Heart left ventricle (tissue), 16 donors: Measurements from ENCODE around the gene IFI27L2. TPM values are rescaled to one million over a fixed set of nuclear protein-coding genes. Genes with fewer than 3 reads are reported as not detected.

Experiments used
- ATAC-seq, 4 donors: fragments of 200-7000 bp; cut with Tn5 transposase; one replicate each; pipeline ENCODE4 v1.9.1; 2020 to 2022; ENCODE audit warnings: moderate library complexity in 4 of 4, mild to moderate bottlenecking in 3 of 4, moderate number of reproducible peaks in 1 of 4
- DNase-seq, 5 donors: peaks; one replicate each; pipeline ENCODE4 v3.0.0-alpha.2; 2020
- H3K27ac ChIP-seq, 12 donors: fragments of 200-600 bp; sonication (generic) in 4 of 12; one replicate each; pipeline versions ENCODE4 v1.5.0 to v1.8.0; 2016 to 2022; ENCODE audit warnings: mild to moderate bottlenecking in 2 of 12
- H3K27me3 ChIP-seq, 9 donors: fragments of 200-600 bp; sonication (generic) in 2 of 9; one replicate each; pipeline versions ENCODE4 v1.5.1 to v1.8.0; 2016 to 2022; ENCODE audit warnings: mild to moderate bottlenecking in 3 of 9
- H3K36me3 ChIP-seq, 9 donors: fragments of 200-600 bp; sonication (generic) in 2 of 9; one replicate each; pipeline versions ENCODE4 v1.5.0 to v1.8.0; 2018 to 2022; ENCODE audit warnings: mild to moderate bottlenecking in 2 of 9
- H3K4me1 ChIP-seq, 12 donors: fragments of 200-600 bp; sonication (generic) in 4 of 12; one replicate each; pipeline versions ENCODE4 v1.5.0 to v1.8.0; 2016 to 2022; ENCODE audit warnings: mild to moderate bottlenecking in 3 of 12
- H3K4me3 ChIP-seq, 12 donors: fragments of 200-600 bp; sonication (generic) in 4 of 12; one replicate each; pipeline versions ENCODE4 v1.5.0 to v1.8.0; 2017 to 2022; ENCODE audit warnings: mild to moderate bottlenecking in 9 of 12, moderate library complexity in 4 of 12
- H3K9me3 ChIP-seq, 12 donors: fragments of 200-600 bp; sonication (generic) in 4 of 12; one replicate each; pipeline versions ENCODE4 v1.5.0 to v1.8.0; 2016 to 2022; ENCODE audit warnings: mild to moderate bottlenecking in 1 of 12
- CTCF ChIP-seq, 12 donors: fragments of 200-600 bp; sonication (generic) in 4 of 12; IDR thresholded peaks; one replicate each; pipeline versions ENCODE4 v1.5.0 to v1.8.0; 2018 to 2022; ENCODE audit warnings: antibody characterized with exemption in 12 of 12, mild to moderate bottlenecking in 5 of 12
- POLR2A ChIP-seq, 2 donors: fragments of 450-650 bp; IDR thresholded peaks; one replicate each; pipeline ENCODE4 v1.6.1; 2017; ENCODE audit warnings: antibody characterized with exemption in 2 of 2, mild to moderate bottlenecking in 2 of 2, moderate library complexity in 2 of 2
- WGBS, 4 donors: extraction: QIAGEN DNeasy Blood & Tissue Kit in 2 of 4; methylation state at CpG; one replicate each; pipeline versions ENCODE4 v1.1.5 to v1.1.7; 2013 to 2018; 5-methylcytosine and 5-hydroxymethylcytosine counted together
- intact Hi-C, 10 donors: fragments of 100-400 bp; cut with DNase I; formaldehyde crosslinking; loops; one replicate each; pipeline versions ENCODE4 v1.11.1 to v1.14.2; 2022
- polyA plus RNA-seq, 2 donors: library from polyadenylated mRNA; stranded (reverse); fragments of 200-250 nt; gene quantifications; one replicate each; pipeline ENCODE4 v1.2.3, GENCODE V29; 2013
- total RNA-seq, 9 donors: library from RNA; depleted of rRNA in 2 of 9; stranded (reverse); fragments of >200 nt in 2 of 9; fragmentation: NEBNext Ultra II Directional in 3 of 9; extraction: Animal tissue kit (Norgen Biotek cat#: 25700) in 3 of 9; gene quantifications; one replicate each; pipeline versions ENCODE4 v1.1.0 to v1.2.4, GENCODE V29; 2016 to 2023
- donor health status: ischemic (EF 13 %, LVEDD 7.1; RV severe dilation, severe dysfunction).
- donor health status: healthy with polysubstance abuse.
- donor health status: DM: no; HTN: yes; CAD: no.
- donor health status: DM: no; HTN: no; CAD: no.
- donor health status: ischemic (EF 25% LVEDD 6.9; RV normal size, moderate dysfunction).
- donor health status: ischemic (EF 25% LVEDD 5.7; RV mildly dilated, moderate dysfunction).
- donor health status: healthy.
- donor health status: DM: yes; HTN: yes; CAD: no.
- donor health status: ischemic (EF 35%, LVEDD 5.7; RV mildly dilated, moderate dysfunction).
- donor health status: nonischemic (EF 11% LVEDD 7.7; RV severe dilation, severe dysfunction).
- donor health status: DM: yes; HTN: yes; CAD: no.
- donor health status: PGD.
- donor health status: ischemic (EF 29% LVEDD 5.4; RV normal size, mild dysfunction).
- donor health status: nonischemic (EF 23%, LVEDD 6.1; RV moderate dilation, normal function).

The IFI27L2 gene
- total and polyA plus RNA-seq, 11 donors = 44.8 to 102 (median 61.8) TPM

- Histone ChIP-seq H3K9me3 (no peaks in the 10 kb centered on the region), H3K4me1 (no peaks in the 10 kb centered on the region), H3K4me3 (no peak overlapping the region), H3K27me3 (peaks cover 0 to 3% (median 0%) of the 10 kb centered on the region in 9 donors), H3K27ac (no peak overlapping the region), H3K36me3 (no peaks in the 10 kb centered on the region)
- intact Hi-C loops = no loop called here
- ATAC-seq (no peak), DNase-seq (no peak)
- TF ChIP-seq CTCF (IDR thresholded peaks at IDR 0.05) (no peak), POLR2A (IDR thresholded peaks at IDR 0.05) (no peak)
- 80 to 94% (median 86%) methylated on average over 6 of the region's 6 CpGs for WGBS, 4 donors
These were observed 16.6 kb upstream of the IFI27L2 start for GRCh38 chr14:94145902-94146527.

GRCh38 chr14:94144765-94145164, 15.4 kb upstream of the IFI27L2 start:
- H3K9me3 ChIP-seq = no peaks in the 10 kb centered on the region
- ATAC-seq (no peak), DNase-seq (no peak)
- H3K4me3 ChIP-seq = no peak overlapping the region
- 62 to 95% (median 77%) methylated on average over 1 of the region's 1 CpG for WGBS, 4 donors
- no peaks in the 10 kb centered on the region for H3K4me1 ChIP-seq
- intact Hi-C loops = no loop called here
- H3K27ac ChIP-seq = no peak overlapping the region
- no peaks in the 10 kb centered on the region for H3K27me3 ChIP-seq
- no peaks in the 10 kb centered on the region for H3K36me3 ChIP-seq
- TF ChIP-seq CTCF (IDR thresholded peaks at IDR 0.05) (no peak), POLR2A (IDR thresholded peaks at IDR 0.05) (no peak)

GRCh38 chr14:94143711-94144110, 14.3 kb upstream of the IFI27L2 start:
- Histone ChIP-seq H3K9me3 (no peaks in the 10 kb centered on the region), H3K27me3 (no peaks in the 10 kb centered on the region), H3K36me3 (no peaks in the 10 kb centered on the region), H3K4me1 (no peaks in the 10 kb centered on the region), H3K27ac (no peak overlapping the region), H3K4me3 (no peak overlapping the region)
- no peak for ATAC-seq
- TF ChIP-seq CTCF (IDR thresholded peaks at IDR 0.05) = no peak
- no peak for TF ChIP-seq POLR2A (IDR thresholded peaks at IDR 0.05)
- DNase-seq = no peak
- intact Hi-C loops = no loop called here
- 90 to 93% (median 91%) methylated on average over 4 of the region's 4 CpGs for WGBS, 4 donors

- Histone ChIP-seq H3K4me3 (no peak overlapping the region), H3K4me1 (no peaks in the 10 kb centered on the region), H3K9me3 (no peaks in the 10 kb centered on the region), H3K27me3 (no peaks in the 10 kb centered on the region), H3K27ac (no peak overlapping the region), H3K36me3 (no peaks in the 10 kb centered on the region)
- intact Hi-C loops = no loop called here
- ATAC-seq (no peak), DNase-seq (no peak)
- TF ChIP-seq CTCF (IDR thresholded peaks at IDR 0.05) (peak in 5 of 12 donors; percentile 7 to 24 (median 12)), POLR2A (IDR thresholded peaks at IDR 0.05) (no peak)
- 76 to 83% (median 77%) methylated on average over 3 of the region's 3 CpGs for WGBS, 4 donors
These were observed 13.8 kb upstream of the IFI27L2 start for GRCh38 chr14:94143239-94143638.
